Ishikawa (cell line): ENCODE measurements around the gene SLC25A31.

ENCODE experiments used
- CEBPB ChIP-seq: IDR thresholded peaks from 2 replicates; pipeline ENCODE4 v1.6.1; 2012
- CREB1 ChIP-seq: IDR thresholded peaks from 2 replicates; pipeline ENCODE4 v1.6.1; 2012; ENCODE audit warnings: low read depth
- EGR1 ChIP-seq: IDR thresholded peaks from 2 replicates; pipeline ENCODE4 v1.6.1; 2012
- EP300 ChIP-seq: IDR thresholded peaks from 2 replicates; pipeline ENCODE4 v1.6.1; 2012; ENCODE audit warnings: borderline replicate concordance
- FOXM1 ChIP-seq: IDR thresholded peaks from 2 replicates; pipeline ENCODE4 v1.6.1; 2012; ENCODE audit warnings: low read depth, borderline replicate concordance
- NFIC ChIP-seq: IDR thresholded peaks from 2 replicates; pipeline ENCODE4 v1.6.1; 2012
- RAD21 ChIP-seq: IDR thresholded peaks from 2 replicates; pipeline ENCODE4 v1.6.1; 2012; ENCODE audit warnings: low read depth
- TAF1 ChIP-seq: IDR thresholded peaks from 2 replicates; pipeline ENCODE4 v1.6.1; 2012; ENCODE audit warnings: low read depth, mild to moderate bottlenecking
- TCF12 ChIP-seq: IDR thresholded peaks from 2 replicates; pipeline ENCODE4 v1.6.1; 2012; ENCODE audit warnings: low read depth
- TEAD4 ChIP-seq: IDR thresholded peaks from 2 replicates; pipeline ENCODE4 v1.6.1; 2012
- YY1 ChIP-seq: IDR thresholded peaks from 2 replicates; pipeline ENCODE4 v1.6.1; 2012; ENCODE audit warnings: low read depth
- ZBTB7A ChIP-seq: IDR thresholded peaks from 2 replicates; pipeline ENCODE4 v1.6.1; 2012; ENCODE audit warnings: low read depth
- TF ChIP-seq, protein P1 (sequence below): IDR thresholded peaks from 2 replicates; pipeline ENCODE4 v1.6.1; 2012; ENCODE audit warnings: low read depth, mild to moderate bottlenecking
- TF ChIP-seq, protein P2 (sequence below): IDR thresholded peaks from 2 replicates; pipeline ENCODE4 v1.6.1; 2012
- TF ChIP-seq, protein P3 (sequence below): IDR thresholded peaks from 2 replicates; pipeline ENCODE4 v1.6.1; 2012

Gene SLC25A31

DNA sequence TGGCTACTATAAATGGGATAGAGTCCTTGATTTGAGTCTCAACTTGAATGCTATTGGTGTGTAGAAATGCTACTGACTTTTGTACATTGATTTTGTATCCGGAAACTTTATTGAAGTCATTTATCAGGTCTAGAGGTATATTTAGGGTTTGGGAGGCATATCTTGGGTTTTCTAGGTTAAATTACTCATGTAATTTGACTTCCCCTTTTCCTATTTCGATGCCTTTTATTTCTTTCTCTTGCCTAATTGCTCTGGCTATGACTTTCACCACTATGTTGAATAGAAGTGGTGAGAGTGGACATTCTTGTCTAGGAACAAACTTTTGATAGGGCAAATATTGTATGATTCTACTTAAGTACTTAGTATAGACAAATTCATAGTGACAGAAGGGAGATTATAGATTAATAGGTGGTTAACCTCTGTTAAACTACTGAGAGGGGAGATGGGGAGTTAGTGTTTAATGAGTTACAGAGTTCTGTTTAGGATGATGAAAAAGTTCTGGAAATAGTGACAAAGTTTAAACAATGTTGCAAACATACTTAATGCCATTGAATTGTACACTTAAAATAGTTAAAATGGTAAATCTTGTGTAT, 29.1 kb downstream of the SLC25A31 start:
- no peak for TF ChIP-seq FOXM1
- TF ChIP-seq NFIC = no peak
- no peak for TF ChIP-seq RAD21
- TF ChIP-seq TAF1 = no peak
- no peak for TF ChIP-seq YY1
- TF ChIP-seq, protein P1, sequence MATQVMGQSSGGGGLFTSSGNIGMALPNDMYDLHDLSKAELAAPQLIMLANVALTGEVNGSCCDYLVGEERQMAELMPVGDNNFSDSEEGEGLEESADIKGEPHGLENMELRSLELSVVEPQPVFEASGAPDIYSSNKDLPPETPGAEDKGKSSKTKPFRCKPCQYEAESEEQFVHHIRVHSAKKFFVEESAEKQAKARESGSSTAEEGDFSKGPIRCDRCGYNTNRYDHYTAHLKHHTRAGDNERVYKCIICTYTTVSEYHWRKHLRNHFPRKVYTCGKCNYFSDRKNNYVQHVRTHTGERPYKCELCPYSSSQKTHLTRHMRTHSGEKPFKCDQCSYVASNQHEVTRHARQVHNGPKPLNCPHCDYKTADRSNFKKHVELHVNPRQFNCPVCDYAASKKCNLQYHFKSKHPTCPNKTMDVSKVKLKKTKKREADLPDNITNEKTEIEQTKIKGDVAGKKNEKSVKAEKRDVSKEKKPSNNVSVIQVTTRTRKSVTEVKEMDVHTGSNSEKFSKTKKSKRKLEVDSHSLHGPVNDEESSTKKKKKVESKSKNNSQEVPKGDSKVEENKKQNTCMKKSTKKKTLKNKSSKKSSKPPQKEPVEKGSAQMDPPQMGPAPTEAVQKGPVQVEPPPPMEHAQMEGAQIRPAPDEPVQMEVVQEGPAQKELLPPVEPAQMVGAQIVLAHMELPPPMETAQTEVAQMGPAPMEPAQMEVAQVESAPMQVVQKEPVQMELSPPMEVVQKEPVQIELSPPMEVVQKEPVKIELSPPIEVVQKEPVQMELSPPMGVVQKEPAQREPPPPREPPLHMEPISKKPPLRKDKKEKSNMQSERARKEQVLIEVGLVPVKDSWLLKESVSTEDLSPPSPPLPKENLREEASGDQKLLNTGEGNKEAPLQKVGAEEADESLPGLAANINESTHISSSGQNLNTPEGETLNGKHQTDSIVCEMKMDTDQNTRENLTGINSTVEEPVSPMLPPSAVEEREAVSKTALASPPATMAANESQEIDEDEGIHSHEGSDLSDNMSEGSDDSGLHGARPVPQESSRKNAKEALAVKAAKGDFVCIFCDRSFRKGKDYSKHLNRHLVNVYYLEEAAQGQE = no peak
- no peak for TF ChIP-seq CREB1
- no peak for TF ChIP-seq CEBPB
- TF ChIP-seq ZBTB7A = no peak
- no peak for TF ChIP-seq TEAD4
- no peak for TF ChIP-seq EP300
- TF ChIP-seq, protein P2, sequence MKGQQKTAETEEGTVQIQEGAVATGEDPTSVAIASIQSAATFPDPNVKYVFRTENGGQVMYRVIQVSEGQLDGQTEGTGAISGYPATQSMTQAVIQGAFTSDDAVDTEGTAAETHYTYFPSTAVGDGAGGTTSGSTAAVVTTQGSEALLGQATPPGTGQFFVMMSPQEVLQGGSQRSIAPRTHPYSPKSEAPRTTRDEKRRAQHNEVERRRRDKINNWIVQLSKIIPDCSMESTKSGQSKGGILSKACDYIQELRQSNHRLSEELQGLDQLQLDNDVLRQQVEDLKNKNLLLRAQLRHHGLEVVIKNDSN = no peak
- TF ChIP-seq, protein P3, sequence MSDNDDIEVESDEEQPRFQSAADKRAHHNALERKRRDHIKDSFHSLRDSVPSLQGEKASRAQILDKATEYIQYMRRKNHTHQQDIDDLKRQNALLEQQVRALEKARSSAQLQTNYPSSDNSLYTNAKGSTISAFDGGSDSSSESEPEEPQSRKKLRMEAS = no peak
- TF ChIP-seq EGR1 = no peak
- TF ChIP-seq TCF12 = no peak

DNA sequence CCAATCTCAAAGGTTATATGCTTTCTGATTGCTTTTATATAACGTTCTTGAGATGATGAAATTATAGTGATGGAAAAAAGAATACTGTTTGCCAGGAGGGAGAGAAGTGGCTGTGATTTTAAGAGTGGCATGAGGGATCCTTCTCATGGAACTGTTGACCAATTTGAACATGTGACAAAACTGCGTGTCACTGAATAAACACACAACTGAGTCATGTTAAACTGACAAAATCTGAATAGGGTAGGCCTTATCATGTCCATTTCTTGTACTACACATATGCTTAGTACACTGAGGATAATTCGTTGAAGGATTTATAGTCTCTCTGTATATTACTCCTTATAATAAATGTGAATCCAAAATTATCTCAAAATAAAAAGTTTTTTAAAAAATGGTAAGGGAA, 29.7 kb downstream of the SLC25A31 start:
- TF ChIP-seq NFIC (no peak), EP300 (no peak), CEBPB (no peak), ZBTB7A (no peak), TCF12 (no peak)

DNA sequence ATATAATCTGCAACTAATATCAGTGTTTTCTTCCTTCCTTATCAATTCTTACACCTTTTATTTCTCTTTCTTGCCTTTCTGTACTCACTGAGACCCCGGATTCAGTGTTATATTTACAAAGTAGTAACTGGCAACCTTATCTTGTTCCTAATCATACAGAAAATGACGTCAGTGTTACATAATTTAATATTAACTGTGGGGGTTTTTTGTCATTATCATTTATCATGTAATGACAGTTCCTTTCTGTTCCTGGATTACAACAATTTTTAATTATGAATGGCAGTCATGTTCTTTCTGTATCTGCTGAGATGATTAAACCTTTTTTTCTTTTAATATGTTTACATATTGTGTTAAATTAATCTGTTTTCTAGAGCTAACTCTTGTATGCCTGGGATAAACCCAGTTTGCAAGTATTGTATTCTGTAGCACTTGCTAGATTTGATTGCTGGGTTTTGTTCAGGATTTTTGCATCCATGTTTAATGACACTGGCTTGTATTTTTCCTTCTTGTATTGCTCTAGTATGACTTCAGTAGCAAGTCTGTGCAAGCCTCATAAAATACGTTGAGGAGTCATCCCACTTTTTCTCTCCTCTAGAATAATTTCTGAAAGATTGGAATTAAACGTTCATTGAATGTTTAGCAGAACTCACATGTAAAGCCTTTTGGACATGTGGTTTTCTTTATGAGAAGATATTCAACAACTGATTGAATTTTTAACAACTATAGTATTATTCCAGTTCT, 41.5 kb downstream of the SLC25A31 start:
- no peak for TF ChIP-seq TAF1
- no peak for TF ChIP-seq NFIC
- no peak for TF ChIP-seq YY1
- TF ChIP-seq CREB1 = no peak
- TF ChIP-seq FOXM1 = no peak
- TF ChIP-seq, protein P2 = no peak
- TF ChIP-seq RAD21 = no peak
- TF ChIP-seq, protein P3 = no peak
- no peak for TF ChIP-seq EGR1
- TF ChIP-seq, protein P1 = no peak
- no peak for TF ChIP-seq CEBPB
- no peak for TF ChIP-seq EP300
- no peak for TF ChIP-seq ZBTB7A
- TF ChIP-seq TEAD4 = no peak
- TF ChIP-seq TCF12 = no peak

DNA sequence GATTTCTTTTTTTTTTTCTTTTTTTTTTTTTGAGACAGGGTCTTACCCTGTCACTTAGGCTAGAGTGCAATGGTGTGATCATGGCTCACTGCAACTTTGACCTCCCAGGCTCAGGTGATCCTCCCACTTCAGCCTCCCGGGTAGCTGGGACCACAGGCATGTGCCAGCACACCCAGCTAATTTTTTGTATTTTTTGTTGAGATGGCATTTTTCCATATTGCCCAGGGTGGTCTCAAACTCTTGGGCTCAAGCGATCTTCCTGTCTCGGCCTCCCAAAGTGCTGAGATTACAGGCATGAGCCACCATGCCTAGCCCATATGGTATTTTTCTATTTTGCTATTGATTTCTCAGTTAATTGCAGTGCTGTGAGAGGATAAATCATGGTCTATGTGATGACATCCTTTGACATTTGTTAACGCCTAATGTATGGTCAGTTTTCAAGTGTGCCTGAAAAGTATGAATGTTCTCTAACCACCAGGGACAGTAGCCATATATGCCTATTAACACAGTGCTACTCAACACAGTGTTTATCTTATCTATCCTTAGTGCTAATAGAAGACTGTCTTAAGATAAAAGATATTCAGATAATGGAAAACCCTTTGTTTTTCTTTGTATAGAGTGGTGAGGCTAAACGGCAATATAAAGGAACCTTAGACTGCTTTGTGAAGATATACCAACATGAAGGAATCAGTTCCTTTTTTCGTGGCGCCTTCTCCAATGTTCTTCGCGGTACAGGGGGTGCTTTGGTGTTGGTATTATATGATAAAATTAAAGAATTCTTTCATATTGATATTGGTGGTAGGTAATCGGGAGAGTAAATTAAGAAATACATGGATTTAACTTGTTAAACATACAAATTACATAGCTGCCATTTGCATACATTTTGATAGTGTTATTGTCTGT, 42.8 kb downstream of the SLC25A31 start:
- no peak for TF ChIP-seq TCF12
- TF ChIP-seq, protein P1 = no peak
